Measurements from ENCODE around the gene TPT1.

The TPT1 gene

GRCh38 chr13:45327253-45327955 is 13.6 kb downstream of the TPT1 start:
- Mint-ChIP-seq H3K9me3 (no peaks in the 10 kb centered on the region), H3K36me3 (ENCODE audit: low read depth) (no peaks in the 10 kb centered on the region), H3K4me3 (no peak overlapping the region), H3K27ac (no peak overlapping the region), H3K27me3 (ENCODE audit: low read depth) (peaks cover 4% of the 10 kb centered on the region), H3K4me1 (peaks cover 32% of the 10 kb centered on the region)
- no peak for TF ChIP-seq CTCF (IDR thresholded peaks at IDR 0.05; ENCODE audit: unreplicated experiment in 3 of 3)

GRCh38 chr13:45325806-45326205 is 15.2 kb downstream of the TPT1 start:
- Mint-ChIP-seq H3K9me3 (no peaks in the 10 kb centered on the region), H3K36me3 (ENCODE audit: low read depth) (no peaks in the 10 kb centered on the region), H3K4me1 (peaks cover 26% of the 10 kb centered on the region), H3K27ac (peak overlapping the region; percentile 73 to 90 (median 83)), H3K27me3 (ENCODE audit: low read depth) (peaks cover 4% of the 10 kb centered on the region), H3K4me3 (no peak overlapping the region)
- no peak for TF ChIP-seq CTCF (IDR thresholded peaks at IDR 0.05; ENCODE audit: unreplicated experiment in 3 of 3)

GRCh38 chr13:45320876-45321629 is 19.9 kb downstream of the TPT1 start:
- H3K27me3 Mint-ChIP-seq (ENCODE audit: low read depth): peaks cover 5% of the 10 kb centered on the region
- no peak overlapping the region for H3K4me3 Mint-ChIP-seq
- no peak for TF ChIP-seq CTCF (IDR thresholded peaks at IDR 0.05; ENCODE audit: unreplicated experiment in 3 of 3)

GRCh38 chr13:45316996-45317395 is 24.0 kb downstream of the TPT1 start:
- H3K4me3 Mint-ChIP-seq: no peak overlapping the region
- peak overlapping the region; percentile 97 to 100 (median 100) for H3K27ac Mint-ChIP-seq
- no peaks in the 10 kb centered on the region for H3K4me1 Mint-ChIP-seq
- no peak for TF ChIP-seq CTCF (IDR thresholded peaks at IDR 0.05; ENCODE audit: unreplicated experiment in 3 of 3)
- H3K27me3 Mint-ChIP-seq (ENCODE audit: low read depth): peaks cover 7% of the 10 kb centered on the region
- no peaks in the 10 kb centered on the region for H3K9me3 Mint-ChIP-seq
- no peaks in the 10 kb centered on the region for H3K36me3 Mint-ChIP-seq (ENCODE audit: low read depth)

More at GRCh38 chr13:45320876-45321629, 19.9 kb downstream of the TPT1 start:
- Mint-ChIP-seq H3K9me3 (no peaks in the 10 kb centered on the region), H3K36me3 (ENCODE audit: low read depth) (no peaks in the 10 kb centered on the region), H3K27ac (no peak overlapping the region), H3K4me1 (peaks cover 12% of the 10 kb centered on the region)

GRCh38 chr13:45316338-45316737 is 24.6 kb downstream of the TPT1 start:
- no peak for TF ChIP-seq CTCF (IDR thresholded peaks at IDR 0.05; ENCODE audit: unreplicated experiment in 3 of 3)

More at GRCh38 chr13:45316338-45316737, 24.6 kb downstream of the TPT1 start:
- peaks cover 7% of the 10 kb centered on the region for H3K27me3 Mint-ChIP-seq (ENCODE audit: low read depth)
- H3K36me3 Mint-ChIP-seq (ENCODE audit: low read depth): no peaks in the 10 kb centered on the region
- peak overlapping the region; percentile 97 to 100 (median 100) for H3K27ac Mint-ChIP-seq
- H3K9me3 Mint-ChIP-seq: no peaks in the 10 kb centered on the region
- peaks cover under 1% of the 10 kb centered on the region for H3K4me1 Mint-ChIP-seq
- H3K4me3 Mint-ChIP-seq: peak overlapping the region; percentile 37 to 75 (median 70)
